ENCODE measurements around the gene OXLD1.

The OXLD1 gene

GRCh38 chr17:81666342-81667191 lies at the start of gene OXLD1, which contains the start of gene CCDC137:
TSS of gene OXLD1 (minus strand) at chr17:81666605. CDS start at chr17:81666577, 28 bp downstream.
TSS of gene CCDC137 (plus strand) at chr17:81666737. CDS start at chr17:81666767, 30 bp downstream.
- peak; percentile 95 for DNase-seq

GRCh38 chr17:81715107-81715871 lies 48.9 kb upstream of the OXLD1 start:
- DNase-seq: no peak

GRCh38 chr17:81714412-81715106 lies 48.2 kb upstream of the OXLD1 start:
- no peak for DNase-seq

GRCh38 chr17:81713556-81714411 lies 47.4 kb upstream of the OXLD1 start:
- DNase-seq: peak; percentile 61

- DNase-seq: peak; percentile 68
Measured at GRCh38 chr17:81713004-81713555, 46.7 kb upstream of the OXLD1 start.

- no peak for DNase-seq
Measured at GRCh38 chr17:81712468-81713003, 46.1 kb upstream of the OXLD1 start.

GRCh38 chr17:81711814-81712467 lies 45.5 kb upstream of the OXLD1 start, which contains the start of gene SLC25A10:
TSS of gene SLC25A10 (plus strand) at chr17:81712284. CDS start at chr17:81712427, 143 bp downstream.
- peak; percentile 80 for DNase-seq

- DNase-seq: peak; percentile 46
Measured at GRCh38 chr17:81710514-81711308, 44.3 kb upstream of the OXLD1 start.

- DNase-seq: no peak
Measured at GRCh38 chr17:81708739-81709185, 42.4 kb upstream of the OXLD1 start.

GRCh38 chr17:81707725-81708646 lies 41.6 kb upstream of the OXLD1 start:
- no peak for DNase-seq

- no peak for DNase-seq
Measured at GRCh38 chr17:81706757-81707624, 40.6 kb upstream of the OXLD1 start.

GRCh38 chr17:81706232-81706611 lies 39.8 kb upstream of the OXLD1 start:
- DNase-seq: no peak

GRCh38 chr17:81705518-81706231 lies 39.3 kb upstream of the OXLD1 start:
- DNase-seq: no peak

GRCh38 chr17:81703747-81704654 lies 37.6 kb upstream of the OXLD1 start:
- DNase-seq: no peak

- peak; percentile 95 for DNase-seq
Measured at GRCh38 chr17:81702934-81703746, 36.7 kb upstream of the OXLD1 start, which contains the start of gene MRPL12. TSS of gene MRPL12 (plus strand) at chr17:81703367. CDS start at chr17:81703502, 135 bp downstream.
